HepG2 (cell line): Measurements from ENCODE around the gene KCTD16. TPM values are rescaled to one million over a fixed set of nuclear protein-coding genes. Genes with fewer than 3 reads are reported as not detected.

ENCODE experiments used
- ATAC-seq: fragments of 200-7000 bp; cut with Tn5 transposase; 3 replicates; pipeline ENCODE4 v1.9.1; 2020; ENCODE audit warnings: mild to moderate bottlenecking, moderate library complexity
- BruUV-seq: library from RNA; stranded (reverse); fragments of 400-500 nt; replicated peaks from 2 replicates; lab custom pipeline; 2021; lab: Mats Ljungman, UMichigan
- CTCF ChIA-PET: fragments of 300-600 bp; formaldehyde crosslinking; extraction: SDS; loops from one replicate; lab custom pipeline; 2021; ENCODE audit warnings: low total read pairs, inconsistent platforms, low intra/inter-chr PET ratio; lab: Yijun Ruan, JAX
- POLR2A ChIA-PET: fragments of 350-600 bp; sonication (Branson Sonifier 250); formaldehyde crosslinking; loops from one replicate; lab custom pipeline; 2020; ENCODE audit warnings: antibody characterized with exemption, inconsistent platforms; lab: Yijun Ruan, JAX
- DNase-seq: peaks from one replicate; pipeline ENCODE4 v3.0.0-alpha.2; 2015; ENCODE audit warnings: low spot score
- FAIRE-seq: peaks from 3 replicates; lab custom pipeline; 2011; peaks lifted over from hg19 to GRCh38; lab: Jason Lieb, UNC
- H2AFZ ChIP-seq: one replicate; pipeline ENCODE4 v1.6.1; 2011; ENCODE audit warnings: low read length, inconsistent platforms
- H3K27ac ChIP-seq: fragments of 300-600 bp; 3 replicates; pipeline ENCODE4 v1.8.0; 2011; ENCODE audit warnings: mixed run types, mild to moderate bottlenecking, mixed read lengths, low read length, inconsistent platforms; ENCODE audit not compliant: insufficient read depth; ENCODE audit errors: extremely low read length
- H3K27me3 ChIP-seq, 2 experiments: fragments of 200-600 bp in 1 of 2; 2 replicates in 1 of 2; 3 replicates in 1 of 2; pipeline versions ENCODE4 v1.6.0 to v1.8.0; 2011; ENCODE audit warnings: low read length in 2 of 2, mild to moderate bottlenecking in 2 of 2, moderate library complexity in 2 of 2, inconsistent platforms in 1 of 2; ENCODE audit not compliant: insufficient read depth in 2 of 2, control insufficient read depth in 1 of 2
- H3K36me3 ChIP-seq, 2 experiments: fragments of 200-600 bp in 1 of 2; replicated peaks in 1 of 2; 2 replicates in 1 of 2; 3 replicates in 1 of 2; pipeline versions ENCODE4 v1.5.1 to v1.8.0; 2011; ENCODE audit warnings: low read length in 2 of 2, inconsistent platforms in 1 of 2; ENCODE audit not compliant: insufficient read depth in 2 of 2, control insufficient read depth in 1 of 2
- H3K4me1 ChIP-seq: 2 replicates; pipeline ENCODE4 v1.5.1; 2012; ENCODE audit warnings: low read length, inconsistent platforms; ENCODE audit not compliant: insufficient read depth
- H3K4me2 ChIP-seq: 2 replicates; pipeline ENCODE4 v1.6.0; 2011; ENCODE audit warnings: low read depth, low read length, inconsistent platforms
- H3K4me3 ChIP-seq, 3 experiments: fragments of 200-600 bp in 1 of 3; sonication (generic), shearing (Covaris generic) in 1 of 3; replicated peaks in 1 of 3; 2 replicates each; pipeline ENCODE4 v1.5.1; 2011 to 2016; ENCODE audit warnings: low read length in 3 of 3, inconsistent platforms in 2 of 3, low read depth in 2 of 3, mild to moderate bottlenecking in 2 of 3, control low read depth in 1 of 3, mixed read lengths in 1 of 3; ENCODE audit not compliant: insufficient read depth in 1 of 3
- H3K79me2 ChIP-seq: one replicate; pipeline ENCODE4 v1.6.1; 2011; ENCODE audit warnings: low read length, inconsistent platforms; ENCODE audit not compliant: insufficient read depth
- H3K9ac ChIP-seq: 2 replicates; pipeline ENCODE4 v1.6.0; 2011; ENCODE audit warnings: mild to moderate bottlenecking, low read depth, low read length, inconsistent platforms; ENCODE audit not compliant: insufficient read depth
- H3K9me3 ChIP-seq: 2 replicates; pipeline ENCODE4 v1.5.1; 2012; ENCODE audit warnings: mild to moderate bottlenecking, low read length
- H4K20me1 ChIP-seq: 2 replicates; pipeline ENCODE4 v1.6.0; 2011; ENCODE audit warnings: inconsistent platforms, mild to moderate bottlenecking, low read length, moderate library complexity; ENCODE audit not compliant: insufficient read depth
- AKNA ChIP-seq: sonication (generic); formaldehyde crosslinking; IDR thresholded peaks from 2 replicates; pipeline ENCODE4 v1.4.0; 2020; ENCODE audit warnings: missing genetic modification reagents, borderline replicate concordance
- DDIT3 ChIP-seq: sonication (generic); formaldehyde crosslinking; IDR thresholded peaks from 2 replicates; pipeline ENCODE4 v1.4.0; 2020; ENCODE audit warnings: mild to moderate bottlenecking, missing genetic modification reagents
- HDAC6 ChIP-seq: fragments of 200-600 bp; sonication (generic); IDR thresholded peaks from 2 replicates; pipeline ENCODE4 v1.7.0; 2017; ENCODE audit warnings: mild to moderate bottlenecking, antibody characterized with exemption, low read length, low read depth
- ISL2 ChIP-seq: sonication (generic); formaldehyde crosslinking; IDR thresholded peaks from 2 replicates; pipeline ENCODE4 v1.5.0; 2020; ENCODE audit warnings: missing genetic modification reagents
- NFRKB ChIP-seq: fragments of 450-650 bp; IDR thresholded peaks from 2 replicates; pipeline ENCODE4 v1.6.1; 2017
- NFYB ChIP-seq: sonication (generic); formaldehyde crosslinking; IDR thresholded peaks from 2 replicates; pipeline ENCODE4 v1.4.0; 2020; ENCODE audit warnings: missing genetic modification reagents
- SOX13 ChIP-seq, 3 experiments: fragments of 450-650 bp in 1 of 3; sonication (generic) in 1 of 3; formaldehyde crosslinking in 1 of 3; IDR thresholded peaks in 2 of 3; conservative IDR thresholded peaks in 1 of 3; 2 replicates each; pipeline versions ENCODE4 v1.5.0 to v1.6.1; 2016 to 2020; ENCODE audit warnings: antibody characterized with exemption in 1 of 3, mild to moderate bottlenecking in 1 of 3, missing compliant biosample characterization in 1 of 3, missing genetic modification reagents in 1 of 3, moderate library complexity in 1 of 3
- THAP8 ChIP-seq: sonication (generic); formaldehyde crosslinking; IDR thresholded peaks from 2 replicates; pipeline ENCODE4 v1.5.1; 2020; ENCODE audit warnings: missing genetic modification reagents, mild to moderate bottlenecking, borderline replicate concordance
- TP53 ChIP-seq: sonication (generic); formaldehyde crosslinking; conservative IDR thresholded peaks from 2 replicates; pipeline ENCODE4 v1.4.0; 2020; ENCODE audit warnings: missing genetic modification reagents
- ZFP36L2 ChIP-seq: sonication (generic); formaldehyde crosslinking; IDR thresholded peaks from 2 replicates; pipeline ENCODE4 v1.4.0; 2020; ENCODE audit warnings: missing genetic modification reagents
- ZMAT3 ChIP-seq: sonication (generic); formaldehyde crosslinking; conservative IDR thresholded peaks from 2 replicates; pipeline ENCODE4 v1.7.0; 2021; ENCODE audit warnings: missing genetic modification reagents
- ZNF280D ChIP-seq: sonication (generic); formaldehyde crosslinking; IDR thresholded peaks from 2 replicates; pipeline ENCODE4 v1.5.1; 2020; ENCODE audit warnings: mild to moderate bottlenecking, missing genetic modification reagents
- WGBS: methylation state at CpG from one replicate; pipeline ENCODE4 v1.1.6; 2017; ENCODE audit warnings: low lambda C conversion rate; 5-methylcytosine and 5-hydroxymethylcytosine counted together
- in situ Hi-C: cut with HindIII; loops from 2 replicates; pipeline ENCODE4 v1.10.0; 2017; ENCODE audit warnings: low pct_unique_long_range_greater_than_20kb; ENCODE audit not compliant: extremely low pct_ligation_motif_present
- intact Hi-C: fragments of 100-400 bp; cut with micrococcal nuclease; formaldehyde crosslinking; loops from one replicate; pipeline ENCODE4 v1.10.0; 2022; ENCODE audit not compliant: unreplicated experiment
- polyA plus RNA-seq, 8 experiments: library from polyadenylated mRNA; depleted of rRNA in 3 of 8; stranded (reverse) in 7 of 8; unstranded in 1 of 8; fragments of >200 nt; fragmentation: Illumina TruSeq in 4 of 8; extraction: Trizol in 4 of 8; gene quantifications; 2 replicates each; pipeline versions ENCODE4 v1.2.1 to v1.2.3, GENCODE V29; 2011 to 2016; ENCODE audit warnings: low read depth in 4 of 8, missing spikeins in 1 of 8, mixed read lengths in 1 of 8; ENCODE audit not compliant: insufficient read depth in 1 of 8
- total RNA-seq, 5 experiments: library from RNA; depleted of rRNA; stranded (reverse); fragments of >200 nt; fragmentation: Illumina TruSeq; extraction: Trizol; gene quantifications; 2 replicates each; pipeline ENCODE4 v1.2.3, GENCODE V29; 2016; ENCODE audit warnings: low read depth in 1 of 5

Gene KCTD16
- total and polyA plus RNA-seq, 2 of the 13 experiments (the other 11 are each of a cell fraction or from before 2014, with no cell fraction given), result 0.02 to 0.09 TPM

- Histone ChIP-seq H3K36me3 (no peaks in the 10 kb centered on the region), H3K27me3 (no peaks in the 10 kb centered on the region), H3K4me1 (no peaks in the 10 kb centered on the region), H3K27ac (no peak overlapping the region), H3K79me2 (no peaks in the 10 kb centered on the region), H3K4me2 (no peak overlapping the region), H3K9ac (no peak overlapping the region), H3K9me3 (no peaks in the 10 kb centered on the region), H4K20me1 (no peaks in the 10 kb centered on the region), H2AFZ (no peak overlapping the region), H3K4me3 (no peak overlapping the region)
- 36% methylated on average over 6 of the region's 6 CpGs for WGBS
- intact Hi-C loops, result no loop called here
- no TSS peak for BruUV-seq
- DNase-seq (no peak), FAIRE-seq (no peak), ATAC-seq (no peak)
- ChIA-PET POLR2A (no interaction called here), CTCF (no interaction called here)
- TF ChIP-seq AKNA (CRISPR knock-in tag) (no peak), ZNF280D (no peak), DDIT3 (CRISPR knock-in tag) (no peak), ZMAT3 (CRISPR knock-in tag) (no peak), ISL2 (CRISPR knock-in tag) (no peak), NFRKB (no peak), NFYB (no peak), ZFP36L2 (no peak), TP53 (CRISPR knock-in tag) (no peak), THAP8 (no peak), HDAC6 (no peak), SOX13 (IDR thresholded peaks at IDR 0.05) (no peak), SOX13 (CRISPR knock-in tag; conservative IDR thresholded peaks at IDR 0.05 in 1 of 2, IDR thresholded peaks at IDR 0.05 in 1 of 2) (no peak)
- in situ Hi-C loops, result no loop called here
Measured at GRCh38 chr5:144421411-144421810, 250.7 kb downstream of the KCTD16 start.
